DND-41 (cell line): ENCODE results near the gene PDXP.

ENCODE experiments used
- ATAC-seq: fragments of 200-7000 bp; cut with Tn5 transposase; 3 replicates; pipeline ENCODE4 v1.9.1; 2021; ENCODE audit warnings: low read depth; ENCODE audit not compliant: insufficient read depth
- DNase-seq: peaks from one replicate; pipeline ENCODE4 v3.0.0-alpha.2; 2020
- H2AFZ ChIP-seq: 2 replicates; pipeline ENCODE4 v1.6.0; 2012; ENCODE audit warnings: low read depth, low read length
- H3K27ac ChIP-seq: 2 replicates; pipeline ENCODE4 v1.5.1; 2012; ENCODE audit warnings: low read length, inconsistent platforms
- H3K27me3 ChIP-seq: fragments of 200-600 bp; sonication (generic); 2 replicates; pipeline ENCODE4 v1.6.0; 2012; ENCODE audit warnings: low read length, mild to moderate bottlenecking, inconsistent platforms; ENCODE audit not compliant: insufficient read depth, poor library complexity
- H3K36me3 ChIP-seq: 2 replicates; pipeline ENCODE4 v1.5.1; 2012; ENCODE audit warnings: low read length, inconsistent platforms; ENCODE audit not compliant: insufficient read depth
- H3K4me1 ChIP-seq: 2 replicates; pipeline ENCODE4 v1.5.1; 2012; ENCODE audit warnings: mild to moderate bottlenecking, low read length; ENCODE audit not compliant: insufficient read depth
- H3K4me2 ChIP-seq: 2 replicates; pipeline ENCODE4 v1.6.0; 2012; ENCODE audit warnings: mild to moderate bottlenecking, moderate library complexity, low read length, inconsistent platforms; ENCODE audit not compliant: insufficient read depth
- H3K4me3 ChIP-seq, 2 experiments: fragments of 200-600 bp in 1 of 2; shearing (Covaris generic) in 1 of 2; 2 replicates each; pipeline ENCODE4 v1.5.1; 2012 to 2016; ENCODE audit warnings: inconsistent platforms in 2 of 2, low read length in 2 of 2, mild to moderate bottlenecking in 2 of 2, low read depth in 1 of 2, moderate library complexity in 1 of 2
- H3K79me2 ChIP-seq: 2 replicates; pipeline ENCODE4 v1.6.0; 2012; ENCODE audit warnings: low read length, inconsistent platforms; ENCODE audit not compliant: insufficient read depth
- H3K9ac ChIP-seq: 2 replicates; pipeline ENCODE4 v1.6.0; 2012; ENCODE audit warnings: low read depth, mild to moderate bottlenecking, inconsistent platforms, low read length, moderate library complexity
- H3K9me3 ChIP-seq: 2 replicates; pipeline ENCODE4 v1.5.1; 2012; ENCODE audit warnings: low read length, moderate library complexity, mild to moderate bottlenecking, inconsistent platforms; ENCODE audit not compliant: insufficient read depth, severe bottlenecking
- H4K20me1 ChIP-seq: 2 replicates; pipeline ENCODE4 v1.6.0; 2012; ENCODE audit warnings: low read length; ENCODE audit not compliant: insufficient read depth
- EZH2 ChIP-seq: IDR thresholded peaks from 3 replicates; pipeline ENCODE4 v1.6.1; 2012; ENCODE audit warnings: borderline replicate concordance, low read depth, mild to moderate bottlenecking, moderate library complexity, low read length, inconsistent platforms; ENCODE audit not compliant: severe bottlenecking
- TF ChIP-seq, protein P1 (sequence below): IDR thresholded peaks from 2 replicates; pipeline ENCODE4 v1.5.1; 2012; ENCODE audit warnings: borderline replicate concordance, low read length, moderate library complexity, mild to moderate bottlenecking; ENCODE audit not compliant: poor library complexity, severe bottlenecking; ENCODE audit errors: extremely low read depth

The PDXP gene

DNA sequence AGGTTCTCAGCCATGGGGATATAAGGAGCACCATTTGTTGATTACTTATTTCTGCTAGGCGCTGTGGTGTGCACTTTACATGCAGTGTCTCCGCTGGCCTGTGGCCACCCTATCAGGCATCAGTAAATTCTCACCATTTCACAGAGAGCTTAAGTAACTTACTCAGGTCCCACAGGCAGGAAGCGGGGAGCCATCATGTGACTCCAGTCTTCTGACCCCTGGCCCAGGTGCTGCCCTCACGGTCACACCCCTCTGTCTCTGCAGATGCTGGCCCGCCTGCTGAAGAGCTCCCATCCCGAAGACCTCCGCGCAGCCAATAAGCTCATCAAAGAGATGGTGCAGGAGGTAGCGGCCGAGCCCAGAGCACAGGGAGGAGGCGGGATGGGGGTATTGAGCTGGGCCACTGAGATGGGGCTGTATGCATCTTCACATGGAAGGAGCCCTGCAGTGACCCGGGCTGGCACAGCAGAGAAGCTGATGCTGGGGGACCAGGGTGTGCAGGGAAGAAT, 37.1 kb upstream of the PDXP start:
- H3K4me1 ChIP-seq, result 0 out of 2 replicates have a peak, but pooled peaks cover 2% of the 10 kb centered on the region
- no peaks in the 10 kb centered on the region for H3K79me2 ChIP-seq
- no peak for TF ChIP-seq EZH2
- TF ChIP-seq, protein P1, sequence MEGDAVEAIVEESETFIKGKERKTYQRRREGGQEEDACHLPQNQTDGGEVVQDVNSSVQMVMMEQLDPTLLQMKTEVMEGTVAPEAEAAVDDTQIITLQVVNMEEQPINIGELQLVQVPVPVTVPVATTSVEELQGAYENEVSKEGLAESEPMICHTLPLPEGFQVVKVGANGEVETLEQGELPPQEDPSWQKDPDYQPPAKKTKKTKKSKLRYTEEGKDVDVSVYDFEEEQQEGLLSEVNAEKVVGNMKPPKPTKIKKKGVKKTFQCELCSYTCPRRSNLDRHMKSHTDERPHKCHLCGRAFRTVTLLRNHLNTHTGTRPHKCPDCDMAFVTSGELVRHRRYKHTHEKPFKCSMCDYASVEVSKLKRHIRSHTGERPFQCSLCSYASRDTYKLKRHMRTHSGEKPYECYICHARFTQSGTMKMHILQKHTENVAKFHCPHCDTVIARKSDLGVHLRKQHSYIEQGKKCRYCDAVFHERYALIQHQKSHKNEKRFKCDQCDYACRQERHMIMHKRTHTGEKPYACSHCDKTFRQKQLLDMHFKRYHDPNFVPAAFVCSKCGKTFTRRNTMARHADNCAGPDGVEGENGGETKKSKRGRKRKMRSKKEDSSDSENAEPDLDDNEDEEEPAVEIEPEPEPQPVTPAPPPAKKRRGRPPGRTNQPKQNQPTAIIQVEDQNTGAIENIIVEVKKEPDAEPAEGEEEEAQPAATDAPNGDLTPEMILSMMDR, result no peak
- no peak overlapping the region for H2AFZ ChIP-seq
- H3K4me3 ChIP-seq, result no peak overlapping the region
- peaks cover 80% of the 10 kb centered on the region for H3K36me3 ChIP-seq
- H3K4me2 ChIP-seq, result no peak overlapping the region
- H3K9me3 ChIP-seq, result no peaks in the 10 kb centered on the region
- H3K27me3 ChIP-seq, result no peaks in the 10 kb centered on the region
- no peak overlapping the region for H3K9ac ChIP-seq
- H3K27ac ChIP-seq, result no peak overlapping the region
- ATAC-seq, result no peak
- no peak for DNase-seq
- H4K20me1 ChIP-seq, result peaks cover 11% of the 10 kb centered on the region

DNA sequence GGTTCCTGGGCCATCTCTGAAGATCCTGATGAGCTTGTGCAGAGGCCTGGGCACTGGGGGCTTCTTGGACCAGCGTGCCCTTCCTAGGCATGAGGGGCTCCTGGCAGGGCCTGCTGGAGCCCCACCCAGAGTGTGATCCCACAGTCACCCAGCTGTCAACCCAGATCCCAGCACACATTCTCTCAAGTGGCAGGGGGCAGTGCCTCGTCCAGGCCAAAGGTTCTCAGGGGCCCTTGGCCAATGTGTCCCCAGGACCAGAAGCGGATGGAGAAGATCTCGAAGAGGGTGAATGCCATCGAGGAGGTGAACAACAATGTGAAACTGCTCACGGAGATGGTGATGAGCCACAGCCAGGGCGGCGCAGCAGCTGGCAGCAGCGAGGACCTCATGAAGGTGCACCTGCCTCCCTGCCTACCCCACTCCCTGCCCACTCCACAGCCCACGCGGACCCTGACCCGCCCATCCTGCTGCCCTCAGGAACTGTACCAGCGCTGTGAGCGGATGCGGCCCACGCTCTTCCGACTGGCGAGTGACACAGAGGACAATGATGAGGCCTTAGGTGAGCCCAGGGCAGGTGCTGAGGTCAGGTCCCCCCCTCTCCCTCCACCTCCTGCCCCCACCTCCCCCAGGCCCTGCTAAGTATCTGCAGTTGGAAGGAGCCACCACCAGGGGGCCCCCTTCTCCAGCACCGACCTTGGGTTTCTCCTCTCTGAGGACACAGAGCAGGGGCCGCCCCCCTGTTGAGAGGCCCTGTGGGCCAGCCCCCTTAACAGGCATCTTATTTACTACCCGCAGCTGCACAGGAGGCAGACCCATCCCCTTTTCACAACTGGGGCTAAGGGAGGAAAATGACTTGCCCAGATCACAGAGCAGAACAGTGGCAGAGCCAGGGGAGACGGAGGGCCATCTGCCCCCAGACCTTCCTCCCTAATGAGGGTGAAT, 35.2 kb upstream of the PDXP start:
- DNase-seq (peak; percentile 81), ATAC-seq (peak; percentile 90)
- Histone ChIP-seq H3K27ac (peak overlapping the region; percentile 59; the same call in 1 of the 2 replicates), H3K79me2 (no peaks in the 10 kb centered on the region), H3K36me3 (peaks cover 65% of the 10 kb centered on the region), H2AFZ (no peak overlapping the region), H3K9ac (no peak overlapping the region), H3K4me3 (no peak overlapping the region), H4K20me1 (peaks cover 11% of the 10 kb centered on the region), H3K4me2 (no peak overlapping the region), H3K4me1 (0 out of 2 replicates have a peak, but pooled peaks cover 2% of the 10 kb centered on the region), H3K27me3 (no peaks in the 10 kb centered on the region), H3K9me3 (no peaks in the 10 kb centered on the region)
- TF ChIP-seq EZH2, result no peak
- TF ChIP-seq, protein P1, result peak; percentile 86

DNA sequence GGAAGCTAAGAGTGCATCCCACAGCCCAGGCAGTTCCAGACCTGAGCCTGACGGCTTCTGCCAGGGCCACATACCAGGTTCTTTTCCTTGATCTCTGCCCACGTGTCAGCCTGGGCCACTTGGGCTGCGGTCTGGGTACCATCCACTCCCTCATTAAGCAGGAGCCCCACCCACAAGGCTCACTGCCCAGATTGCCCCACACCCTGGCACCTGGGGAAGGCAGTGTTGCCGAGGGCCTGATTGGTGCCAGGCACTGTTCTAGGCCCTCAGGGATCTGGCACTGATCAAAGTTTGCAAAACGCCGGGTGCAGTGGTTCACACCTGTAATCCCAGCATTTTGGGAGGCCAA, 34.5 kb upstream of the PDXP start:
- Histone ChIP-seq H3K9ac (no peak overlapping the region), H3K36me3 (peaks cover 63% of the 10 kb centered on the region), H3K27ac (peak overlapping the region; percentile 59; the same call in 1 of the 2 replicates), H3K4me3 (no peak overlapping the region), H3K4me2 (no peak overlapping the region), H3K27me3 (no peaks in the 10 kb centered on the region), H3K9me3 (no peaks in the 10 kb centered on the region), H2AFZ (no peak overlapping the region), H4K20me1 (peaks cover 11% of the 10 kb centered on the region), H3K4me1 (0 out of 2 replicates have a peak, but pooled peaks cover 2% of the 10 kb centered on the region), H3K79me2 (no peaks in the 10 kb centered on the region)
- no peak for ATAC-seq
- TF ChIP-seq EZH2, result no peak
- TF ChIP-seq, protein P1, result no peak
- DNase-seq, result no peak
